ENCODE data around the gene CCDC24.

The CCDC24 gene

GRCh38 chr1:43980255-43981134 lies 10.9 kb upstream of the CCDC24 start:
- no peak for DNase-seq (ENCODE audit: low read depth in 3 of 3)

GRCh38 chr1:43981135-43981491 lies 10.3 kb upstream of the CCDC24 start:
- DNase-seq (ENCODE audit: low read depth in 3 of 3): no peak

GRCh38 chr1:43981636-43982035 lies 9.8 kb upstream of the CCDC24 start:
- DNase-seq (ENCODE audit: low read depth in 3 of 3): no peak

GRCh38 chr1:43982241-43982640 lies 9.2 kb upstream of the CCDC24 start:
- DNase-seq (ENCODE audit: low read depth in 3 of 3): no peak

- DNase-seq (ENCODE audit: low read depth in 3 of 3): no peak
Measured at GRCh38 chr1:43982808-43983207, 8.6 kb upstream of the CCDC24 start.

GRCh38 chr1:43983253-43983899 lies 8.0 kb upstream of the CCDC24 start:
- DNase-seq (ENCODE audit: low read depth in 3 of 3): no peak

GRCh38 chr1:43984855-43985254 lies 6.5 kb upstream of the CCDC24 start:
- DNase-seq (ENCODE audit: low read depth in 3 of 3): no peak

- no peak for DNase-seq (ENCODE audit: low read depth in 3 of 3)
Measured at GRCh38 chr1:43985984-43986595, 5.3 kb upstream of the CCDC24 start.

- DNase-seq (ENCODE audit: low read depth in 3 of 3): no peak
Measured at GRCh38 chr1:43986712-43987111, 4.7 kb upstream of the CCDC24 start.

- DNase-seq (ENCODE audit: low read depth in 3 of 3): no peak
Measured at GRCh38 chr1:43987159-43987902, 4.1 kb upstream of the CCDC24 start.

- no peak for DNase-seq (ENCODE audit: low read depth in 3 of 3)
Measured at GRCh38 chr1:43990271-43991199, 864 bp upstream of the CCDC24 start.

- no peak for DNase-seq (ENCODE audit: low read depth in 3 of 3)
Measured at GRCh38 chr1:43991200-43991475, 261 bp upstream of the CCDC24 start.

GRCh38 chr1:43992232-43992995 lies 1.0 kb downstream of the CCDC24 start:
- DNase-seq (ENCODE audit: low read depth in 3 of 3): no peak

GRCh38 chr1:43993206-43993914 lies 2.0 kb downstream of the CCDC24 start:
- no peak for DNase-seq (ENCODE audit: low read depth in 3 of 3)

- no peak for DNase-seq (ENCODE audit: low read depth in 3 of 3)
Measured at GRCh38 chr1:43994071-43994470, 2.7 kb downstream of the CCDC24 start.

- DNase-seq (ENCODE audit: low read depth in 3 of 3): no peak
Measured at GRCh38 chr1:43994794-43995790, 3.7 kb downstream of the CCDC24 start.

GRCh38 chr1:43995984-43996732 lies 4.8 kb downstream of the CCDC24 start:
- DNase-seq (ENCODE audit: low read depth in 3 of 3): no peak

- DNase-seq (ENCODE audit: low read depth in 3 of 3): no peak
Measured at GRCh38 chr1:43996733-43997115, 5.3 kb downstream of the CCDC24 start.
